HEK293T (cell line): ENCODE measurements around the gene S100A11.

Experiments used
- ARNT ChIP-seq: fragments of 450-650 bp; IDR thresholded peaks from 2 replicates; pipeline ENCODE4 v1.6.1; 2017; ENCODE audit warnings: mild to moderate bottlenecking
- BHLHE40 ChIP-seq: fragments of 450-650 bp; IDR thresholded peaks from 2 replicates; pipeline ENCODE4 v1.6.1; 2016; ENCODE audit warnings: mild to moderate bottlenecking, moderate library complexity, borderline replicate concordance
- CTBP1 ChIP-seq: fragments of 450-650 bp; IDR thresholded peaks from 2 replicates; pipeline ENCODE4 v1.6.1; 2016; ENCODE audit warnings: borderline replicate concordance
- ELF4 ChIP-seq: fragments of 450-650 bp; IDR thresholded peaks from 2 replicates; pipeline ENCODE4 v1.6.1; 2017; ENCODE audit warnings: antibody characterized with exemption
- FOXA1 ChIP-seq: fragments of 450-650 bp; IDR thresholded peaks from 2 replicates; pipeline ENCODE4 v1.6.1; 2016; ENCODE audit warnings: mild to moderate bottlenecking
- FOXK2 ChIP-seq: fragments of 450-650 bp; IDR thresholded peaks from 2 replicates; pipeline ENCODE4 v1.6.1; 2016; ENCODE audit warnings: mild to moderate bottlenecking
- FOXM1 ChIP-seq: fragments of 450-650 bp; IDR thresholded peaks from 2 replicates; pipeline ENCODE4 v1.6.1; 2017; ENCODE audit warnings: mild to moderate bottlenecking, borderline replicate concordance
- HDGF ChIP-seq: fragments of 450-650 bp; IDR thresholded peaks from 2 replicates; pipeline ENCODE4 v1.6.1; 2017; ENCODE audit warnings: antibody characterized with exemption, borderline replicate concordance
- LEF1 ChIP-seq: fragments of 450-650 bp; IDR thresholded peaks from 2 replicates; pipeline ENCODE4 v1.6.1; 2017; ENCODE audit warnings: mild to moderate bottlenecking, borderline replicate concordance
- PKNOX1 ChIP-seq: fragments of 450-650 bp; IDR thresholded peaks from 2 replicates; pipeline ENCODE4 v1.6.1; 2016
- SP1 ChIP-seq: fragments of 450-650 bp; IDR thresholded peaks from 2 replicates; pipeline ENCODE4 v1.6.1; 2017
- TARDBP ChIP-seq: fragments of 450-650 bp; IDR thresholded peaks from 2 replicates; pipeline ENCODE4 v1.6.1; 2016
- ZNF384 ChIP-seq: fragments of 450-650 bp; IDR thresholded peaks from 2 replicates; pipeline ENCODE4 v1.6.1; 2016

DNA sequence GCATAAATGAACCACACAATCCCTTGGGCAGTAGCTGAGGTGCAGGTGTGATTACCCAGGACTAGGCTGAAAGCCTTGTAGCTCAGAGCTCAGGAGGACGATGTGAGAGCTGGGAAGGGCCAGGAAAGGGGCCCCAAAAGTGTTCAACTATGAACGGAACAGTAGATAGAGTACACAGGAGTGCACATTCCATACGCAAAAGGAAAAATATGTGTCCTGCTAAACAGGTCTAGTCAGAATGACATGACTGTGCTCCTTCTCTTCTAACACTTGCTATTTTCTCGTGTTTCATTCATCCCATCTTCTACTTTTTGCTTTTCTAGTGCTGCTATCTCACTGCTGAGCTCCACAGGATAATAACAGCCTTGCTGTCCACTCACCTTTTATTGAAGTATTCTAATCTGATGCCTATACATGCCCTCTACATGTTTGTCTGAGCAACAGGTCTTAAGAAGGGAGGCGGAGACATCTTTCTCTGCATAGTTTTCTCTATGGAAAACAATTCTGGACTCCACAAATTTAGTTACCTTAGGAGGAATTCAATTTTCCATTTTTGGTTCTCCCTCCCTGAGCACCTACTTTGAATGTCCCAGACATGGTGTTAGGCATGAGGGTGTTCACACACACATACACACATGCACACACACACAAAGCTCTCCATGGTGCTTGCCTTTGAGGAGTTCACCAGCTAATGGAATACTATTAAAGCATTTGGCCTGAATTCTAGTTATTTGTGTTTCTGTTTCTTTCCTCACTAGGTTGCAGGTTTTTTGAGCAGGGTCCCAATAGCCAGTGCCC, 46.5 kb downstream of the S100A11 start:
- TF ChIP-seq SP1 (no peak), ARNT (no peak), FOXM1 (no peak), ZNF384 (no peak), TARDBP (no peak), FOXA1 (no peak), BHLHE40 (no peak), FOXK2 (no peak), PKNOX1 (no peak), HDGF (no peak), CTBP1 (no peak), ELF4 (no peak), LEF1 (no peak)
